GM12801 (cell line): Measurements from ENCODE around the gene UNC13C.

Source experiments
- CTCF ChIP-seq: IDR thresholded peaks from one replicate; pipeline ENCODE4 v1.5.1; 2011; ENCODE audit warnings: control low read depth; ENCODE audit not compliant: insufficient read length; ENCODE audit errors: extremely low read depth

Gene UNC13C

GRCh38 chr15:54428596-54428995 is 450.4 kb downstream of the UNC13C start:
- no peak for TF ChIP-seq CTCF

GRCh38 chr15:54456413-54456812 is 478.2 kb downstream of the UNC13C start:
- TF ChIP-seq CTCF = no peak

- no peak for TF ChIP-seq CTCF
Measured at GRCh38 chr15:54462511-54462913, 484.3 kb downstream of the UNC13C start.

- TF ChIP-seq CTCF = no peak
Measured at GRCh38 chr15:54481819-54482218, 503.6 kb downstream of the UNC13C start.

- TF ChIP-seq CTCF = no peak
Measured at GRCh38 chr15:54482251-54482650, 504.0 kb downstream of the UNC13C start.

GRCh38 chr15:54500330-54500729 is 522.1 kb downstream of the UNC13C start:
- TF ChIP-seq CTCF = no peak

- TF ChIP-seq CTCF = no peak
Measured at GRCh38 chr15:54502416-54503075, 524.3 kb downstream of the UNC13C start.
